ENCODE data around the gene SLC11A1.
A peak's percentile ranks its signal among the peaks of the same experiment; 100 is the strongest.

GRCh38 chr2:218389333-218390150 lies 7.5 kb downstream of the SLC11A1 start:
- no peak for TF ChIP-seq CTCF (IDR thresholded peaks at IDR 0.05)
- TF ChIP-seq POLR2A (IDR thresholded peaks at IDR 0.05): peak in 1 of 4 donors; percentile 50
- no peak for TF ChIP-seq POLR2AphosphoS5 (IDR thresholded peaks at IDR 0.05)

Data from upper lobe of left lung (tissue), 4 donors.